Hepatocyte (in vitro differentiated cells): ENCODE data around the gene PDE4D. TPM values are rescaled to one million over a fixed set of nuclear protein-coding genes. Genes with fewer than 3 reads are reported as not detected.

Experiments used
- DNase-seq: peaks from one replicate; pipeline ENCODE4 v3.0.0-alpha.2; 2016; ENCODE audit warnings: low spot score
- H2AFZ ChIP-seq: fragments of 200-600 bp; sonication (generic); 2 replicates; pipeline ENCODE4 v1.6.0; 2016; ENCODE audit warnings: antibody characterized with exemption, mild to moderate bottlenecking
- H3K27ac ChIP-seq: fragments of 200-600 bp; sonication (generic); 2 replicates; pipeline ENCODE4 v1.5.1; 2016; ENCODE audit warnings: mild to moderate bottlenecking
- H3K27me3 ChIP-seq: fragments of 200-600 bp; sonication (generic); 2 replicates; pipeline ENCODE4 v1.6.1; 2016
- H3K36me3 ChIP-seq: fragments of 200-600 bp; sonication (generic); replicated peaks from 2 replicates; pipeline ENCODE4 v1.5.1; 2016; ENCODE audit warnings: low read depth; ENCODE audit not compliant: insufficient read depth
- H3K4me1 ChIP-seq: fragments of 200-600 bp; sonication (generic); 2 replicates; pipeline ENCODE4 v1.5.1; 2016; ENCODE audit warnings: mild to moderate bottlenecking, moderate library complexity; ENCODE audit not compliant: insufficient read depth
- H3K4me2 ChIP-seq: fragments of 200-600 bp; sonication (generic); 2 replicates; pipeline ENCODE4 v1.6.0; 2016
- H3K4me3 ChIP-seq: fragments of 200-600 bp; sonication (generic); 2 replicates; pipeline ENCODE4 v1.5.1; 2016; ENCODE audit warnings: mild to moderate bottlenecking
- H3K79me2 ChIP-seq: fragments of 200-600 bp; sonication (generic); 2 replicates; pipeline ENCODE4 v1.6.0; 2017; ENCODE audit warnings: mild to moderate bottlenecking
- H3K9me2 ChIP-seq: fragments of 200-600 bp; sonication (generic); replicated peaks from 2 replicates; pipeline ENCODE4 v1.6.0; 2017; ENCODE audit warnings: mild to moderate bottlenecking; ENCODE audit not compliant: insufficient read depth
- H3K9me3 ChIP-seq: fragments of 200-600 bp; sonication (generic); 2 replicates; pipeline ENCODE4 v1.5.1; 2016; ENCODE audit warnings: low read depth, mild to moderate bottlenecking
- H4K20me1 ChIP-seq: fragments of 200-600 bp; sonication (generic); 2 replicates; pipeline ENCODE4 v1.6.0; 2016; ENCODE audit warnings: mild to moderate bottlenecking; ENCODE audit not compliant: insufficient read depth, poor library complexity, severe bottlenecking
- CTCF ChIP-seq: fragments of 200-600 bp; sonication (generic); IDR thresholded peaks from 2 replicates; pipeline ENCODE4 v1.5.1; 2016; ENCODE audit warnings: antibody characterized with exemption, mild to moderate bottlenecking; ENCODE audit not compliant: poor library complexity
- EZH2 ChIP-seq: fragments of 200-600 bp; sonication (generic); IDR thresholded peaks from 2 replicates; pipeline ENCODE4 v1.6.1; 2016; ENCODE audit warnings: antibody characterized with exemption, mild to moderate bottlenecking, borderline replicate concordance
- EZH2phosphoT487 ChIP-seq: fragments of 200-600 bp; sonication (generic); IDR thresholded peaks from one replicate; pipeline ENCODE4 v1.6.1; 2018; ENCODE audit warnings: antibody characterized with exemption, mild to moderate bottlenecking, low read depth, moderate library complexity; ENCODE audit not compliant: unreplicated experiment, severe bottlenecking
- WGBS: methylation state at CpG from one replicate; pipeline ENCODE4 v1.1.6; 2016; ENCODE audit warnings: low lambda C conversion rate; ENCODE audit errors: missing lambda C conversion rate; 5-methylcytosine and 5-hydroxymethylcytosine counted together
- polyA plus RNA-seq: library from polyadenylated mRNA; unstranded; fragments of >200 nt; fragmentation: Nextera tagmentation; extraction: Ambion mirVana; gene quantifications from 2 replicates; pipeline ENCODE4 v1.2.1, GENCODE V29; 2016
- total RNA-seq: library from RNA; depleted of rRNA; stranded (reverse); fragments of >200 nt; gene quantifications from 2 replicates; pipeline ENCODE4 v1.2.3, GENCODE V29; 2014

The PDE4D gene
- total and polyA plus RNA-seq, 2 experiments from 2014 or later = 14.5 to 45.2 TPM

DNA sequence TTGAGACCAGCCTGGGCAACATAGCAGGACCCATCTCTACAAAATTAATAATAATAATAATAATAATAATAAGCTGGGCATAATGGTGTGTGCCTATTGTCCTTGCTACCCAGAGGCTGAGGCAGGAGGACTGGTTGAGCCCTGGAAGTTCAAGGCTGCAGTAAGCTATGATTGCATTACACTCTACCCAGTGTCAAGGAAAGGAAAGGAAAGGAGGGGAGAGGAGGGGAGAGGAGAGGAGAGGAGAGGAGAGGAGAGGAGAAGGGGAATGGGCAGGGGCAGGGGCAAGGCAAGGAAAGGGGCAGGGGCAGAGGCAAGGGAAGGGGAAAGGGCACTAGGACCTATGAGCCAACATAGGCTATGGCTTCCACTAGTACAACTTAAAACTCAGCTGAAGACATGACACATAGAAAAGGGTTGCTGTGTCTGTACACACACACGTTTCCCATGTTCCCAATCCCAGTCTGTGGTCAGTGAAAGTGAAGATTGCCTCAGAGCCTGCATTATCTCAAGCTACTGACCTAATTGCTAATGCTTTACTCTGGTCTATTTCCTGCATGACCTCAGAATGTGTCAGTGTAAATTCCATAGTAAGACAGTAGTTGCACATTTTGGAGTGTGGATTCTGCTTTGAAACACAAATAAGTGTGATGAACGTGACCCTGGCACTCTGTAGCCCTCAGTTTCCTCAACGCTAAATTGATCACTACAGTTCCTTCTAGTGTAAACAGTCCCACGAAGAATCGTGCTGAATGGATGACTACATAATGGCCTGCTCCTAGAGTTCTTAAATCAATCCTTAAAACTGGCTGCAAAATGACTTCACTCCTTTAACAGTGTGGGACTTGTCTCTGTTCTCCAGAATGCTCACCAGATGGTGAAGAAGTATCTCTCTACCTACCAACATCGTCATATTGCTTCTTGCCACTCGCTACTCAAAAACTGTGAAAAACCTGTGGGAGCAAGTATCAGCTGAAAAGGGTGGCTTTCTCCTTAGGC is 813.6 kb downstream of the PDE4D start:
- peak overlapping the region; percentile 78 for H3K27ac ChIP-seq
- no peaks in the 10 kb centered on the region for H3K27me3 ChIP-seq
- H3K4me2 ChIP-seq = peak overlapping the region; percentile 16
- no peaks in the 10 kb centered on the region for H3K79me2 ChIP-seq
- DNase-seq = peak; percentile 73
- no peak overlapping the region for H3K4me3 ChIP-seq
- no peaks in the 10 kb centered on the region for H3K4me1 ChIP-seq
- no peaks in the 10 kb centered on the region for H4K20me1 ChIP-seq
- no peak overlapping the region for H2AFZ ChIP-seq
- 56% methylated on average over 7 of the region's 7 CpGs for WGBS
- H3K36me3 ChIP-seq = no peaks in the 10 kb centered on the region
- TF ChIP-seq EZH2phosphoT487 = no peak
- TF ChIP-seq CTCF = no peak
- no peak for TF ChIP-seq EZH2
- no peaks in the 10 kb centered on the region for H3K9me2 ChIP-seq
- H3K9me3 ChIP-seq = no peaks in the 10 kb centered on the region

DNA sequence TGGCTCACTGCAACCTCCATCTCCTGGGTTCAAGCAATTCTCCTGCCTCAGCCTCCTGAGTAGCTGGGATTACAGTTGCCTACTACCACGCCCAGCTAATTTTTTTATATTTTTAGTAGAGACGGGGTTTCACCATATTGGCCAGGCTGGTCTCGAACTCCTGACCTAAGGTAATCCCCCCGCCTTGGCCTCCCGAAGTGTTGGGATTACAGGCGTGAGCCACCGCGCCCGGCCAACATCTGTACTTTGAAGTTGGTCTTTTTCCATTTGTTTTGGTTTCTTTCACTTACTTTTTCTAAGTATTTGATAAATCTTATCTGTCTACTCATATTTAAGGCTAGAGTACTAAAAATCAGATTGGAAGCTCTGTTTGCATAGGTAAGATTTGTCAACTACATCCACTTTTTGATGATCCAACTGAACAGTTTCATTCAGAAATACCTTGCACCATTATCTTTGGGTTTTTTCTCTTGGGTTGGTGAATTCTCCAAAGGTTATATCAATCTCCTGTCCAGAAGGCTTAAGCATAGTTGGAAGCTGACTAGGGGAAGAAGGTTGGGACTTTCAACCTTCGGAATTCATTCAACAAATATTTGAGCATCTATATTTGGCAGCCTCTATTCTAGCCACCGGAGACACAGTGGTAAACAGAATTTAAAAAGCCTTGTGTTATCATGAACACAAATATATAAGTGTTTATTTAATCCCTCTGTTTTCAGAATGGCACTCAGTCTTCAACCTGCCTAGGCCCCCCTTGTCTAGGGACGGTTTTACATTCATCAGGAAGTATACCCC is 821.6 kb downstream of the PDE4D start:
- 91% methylated on average over 12 of the region's 12 CpGs for WGBS
- Histone ChIP-seq H3K9me3 (no peaks in the 10 kb centered on the region), H3K9me2 (no peaks in the 10 kb centered on the region), H2AFZ (no peak overlapping the region), H3K79me2 (no peaks in the 10 kb centered on the region), H3K4me2 (no peak overlapping the region), H4K20me1 (no peaks in the 10 kb centered on the region), H3K36me3 (no peaks in the 10 kb centered on the region), H3K27ac (no peak overlapping the region), H3K4me1 (no peaks in the 10 kb centered on the region), H3K27me3 (no peaks in the 10 kb centered on the region), H3K4me3 (no peak overlapping the region)
- DNase-seq = no peak
- TF ChIP-seq EZH2 (no peak), CTCF (no peak), EZH2phosphoT487 (no peak)

DNA sequence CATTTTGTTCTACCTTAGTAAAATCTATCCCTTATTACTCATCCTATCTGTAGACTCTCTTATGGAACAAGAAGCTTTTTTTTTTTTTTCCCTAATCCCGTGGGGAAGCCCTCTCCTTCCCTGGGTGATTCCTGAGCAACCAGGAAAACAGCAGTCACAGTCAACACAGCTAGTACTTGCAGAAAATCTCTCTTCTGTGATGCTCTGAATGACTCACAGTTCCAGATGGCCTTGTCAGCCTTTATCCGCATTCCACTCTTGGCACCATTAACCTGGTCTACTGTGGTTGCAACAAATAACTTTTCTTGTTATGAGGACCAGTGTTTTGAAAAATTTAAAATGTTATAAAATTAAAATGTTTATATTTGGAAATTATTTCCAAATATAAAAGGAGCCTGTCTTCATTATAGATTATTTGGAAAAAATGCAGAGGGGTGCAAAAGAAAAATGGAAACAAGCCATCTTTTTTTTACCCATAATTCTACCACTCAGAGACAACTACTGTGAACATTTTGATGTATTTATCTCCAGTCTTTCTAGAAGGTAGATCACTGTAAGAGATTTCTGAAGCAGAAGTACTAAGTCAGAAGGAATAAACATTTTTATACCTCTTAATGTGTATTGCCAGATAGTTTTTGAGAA is 824.0 kb downstream of the PDE4D start:
- peak; percentile 70 for DNase-seq
- no peaks in the 10 kb centered on the region for H3K36me3 ChIP-seq
- H3K4me3 ChIP-seq = no peak overlapping the region
- H3K27ac ChIP-seq = peak overlapping the region; percentile 31
- H3K9me2 ChIP-seq = no peaks in the 10 kb centered on the region
- no peak overlapping the region for H3K4me2 ChIP-seq
- no peaks in the 10 kb centered on the region for H3K79me2 ChIP-seq
- 38% methylated on average over 2 of the region's 2 CpGs for WGBS
- no peak overlapping the region for H2AFZ ChIP-seq
- no peaks in the 10 kb centered on the region for H3K4me1 ChIP-seq
- no peaks in the 10 kb centered on the region for H3K27me3 ChIP-seq
- H3K9me3 ChIP-seq = no peaks in the 10 kb centered on the region
- no peak for TF ChIP-seq EZH2
- no peak for TF ChIP-seq EZH2phosphoT487
- TF ChIP-seq CTCF = no peak
- H4K20me1 ChIP-seq = no peaks in the 10 kb centered on the region
